ENCODE results near the gene ACD. TPM values are rescaled to one million over a fixed set of nuclear protein-coding genes. Genes with fewer than 3 reads are reported as not detected.

The ACD gene
- total and polyA plus RNA-seq, 9 of the 15 experiments (the other 6 are each of a cell fraction or from before 2014, with no cell fraction given), result 4.2 to 47.4 (median 19.2) TPM

DNA sequence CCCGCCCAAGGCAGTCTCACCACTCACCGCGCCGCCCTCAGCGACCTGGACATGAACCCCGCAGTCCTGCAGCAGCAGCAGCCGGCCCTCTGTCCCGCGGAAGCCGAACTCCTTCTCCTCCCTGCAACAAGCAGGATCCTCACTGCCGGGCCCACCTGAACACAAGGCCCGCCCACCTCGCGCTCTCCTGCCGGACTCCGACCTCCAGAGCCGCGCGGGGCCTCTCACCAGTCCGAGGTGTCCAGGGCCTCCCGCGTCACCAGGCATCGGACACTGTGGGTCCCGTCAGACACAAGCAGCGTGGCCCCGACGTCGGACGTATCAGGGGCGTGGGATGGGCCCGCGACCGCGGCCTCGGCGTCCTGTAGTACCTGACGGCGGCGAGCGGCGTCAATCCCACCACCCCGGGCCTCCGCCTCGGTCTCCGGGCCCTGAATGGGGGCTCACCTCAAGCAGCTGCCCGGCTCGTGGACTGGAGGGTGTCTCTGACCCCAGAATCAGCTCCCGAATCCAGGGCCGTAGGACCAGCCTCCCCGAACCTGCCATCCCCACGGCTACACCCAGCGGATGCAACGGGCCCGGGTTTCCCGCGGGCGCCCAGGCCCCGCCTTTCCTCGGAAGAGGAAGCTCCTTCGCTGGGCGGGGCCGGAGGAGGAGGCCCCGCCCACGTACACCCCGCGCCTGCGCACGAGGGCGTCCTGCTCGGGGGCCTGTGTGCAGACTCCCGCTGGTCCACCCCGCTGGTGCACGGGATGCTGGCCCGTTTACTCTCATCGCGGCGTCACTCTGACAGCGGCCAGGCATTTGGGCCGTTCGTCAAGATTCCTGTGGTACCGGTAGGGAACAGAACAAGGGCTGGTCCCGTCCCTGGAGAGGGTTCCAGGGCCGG lies at the start of gene ACD (continued):
- TF ChIP-seq, protein P1, sequence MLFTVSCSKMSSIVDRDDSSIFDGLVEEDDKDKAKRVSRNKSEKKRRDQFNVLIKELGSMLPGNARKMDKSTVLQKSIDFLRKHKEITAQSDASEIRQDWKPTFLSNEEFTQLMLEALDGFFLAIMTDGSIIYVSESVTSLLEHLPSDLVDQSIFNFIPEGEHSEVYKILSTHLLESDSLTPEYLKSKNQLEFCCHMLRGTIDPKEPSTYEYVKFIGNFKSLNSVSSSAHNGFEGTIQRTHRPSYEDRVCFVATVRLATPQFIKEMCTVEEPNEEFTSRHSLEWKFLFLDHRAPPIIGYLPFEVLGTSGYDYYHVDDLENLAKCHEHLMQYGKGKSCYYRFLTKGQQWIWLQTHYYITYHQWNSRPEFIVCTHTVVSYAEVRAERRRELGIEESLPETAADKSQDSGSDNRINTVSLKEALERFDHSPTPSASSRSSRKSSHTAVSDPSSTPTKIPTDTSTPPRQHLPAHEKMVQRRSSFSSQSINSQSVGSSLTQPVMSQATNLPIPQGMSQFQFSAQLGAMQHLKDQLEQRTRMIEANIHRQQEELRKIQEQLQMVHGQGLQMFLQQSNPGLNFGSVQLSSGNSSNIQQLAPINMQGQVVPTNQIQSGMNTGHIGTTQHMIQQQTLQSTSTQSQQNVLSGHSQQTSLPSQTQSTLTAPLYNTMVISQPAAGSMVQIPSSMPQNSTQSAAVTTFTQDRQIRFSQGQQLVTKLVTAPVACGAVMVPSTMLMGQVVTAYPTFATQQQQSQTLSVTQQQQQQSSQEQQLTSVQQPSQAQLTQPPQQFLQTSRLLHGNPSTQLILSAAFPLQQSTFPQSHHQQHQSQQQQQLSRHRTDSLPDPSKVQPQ (CRISPR knock-in tag; IDR thresholded peaks at IDR 0.05; ENCODE audit: borderline replicate concordance), result no peak
- no peak for TF ChIP-seq SAFB2 (IDR thresholded peaks at IDR 0.05; ENCODE audit: borderline replicate concordance, low read depth, low read length, severe bottlenecking)
- no peak for TF ChIP-seq CCAR2 (IDR thresholded peaks at IDR 0.05; ENCODE audit: low read depth, low read length)
- no peak for TF ChIP-seq HMBOX1 (IDR thresholded peaks at IDR 0.05)
- no peak for TF ChIP-seq BDP1 (IDR thresholded peaks at IDR 0.05; ENCODE audit: insufficient read depth, insufficient read length)
- no peak for TF ChIP-seq TARDBP (IDR thresholded peaks at IDR 0.05)
- no peak for TF ChIP-seq HMG20A (CRISPR knock-in tag; conservative IDR thresholded peaks at IDR 0.05)
- TF ChIP-seq ZNF277 (CRISPR knock-in tag; IDR thresholded peaks at IDR 0.05; ENCODE audit: borderline replicate concordance), result no peak
- peak; percentile 88; the same call in 1 of the 2 replicates for TF ChIP-seq PHF8 (IDR thresholded peaks at IDR 0.05; ENCODE audit: borderline replicate concordance, low read length)
- peak; percentile 50 for TF ChIP-seq TAF1 (IDR thresholded peaks at IDR 0.05; ENCODE audit: control insufficient read depth, extremely low read depth, insufficient read depth, low read length, severe bottlenecking)
- no peak for TF ChIP-seq ZNF696 (CRISPR knock-in tag; conservative IDR thresholded peaks at IDR 0.05)
- no peak for TF ChIP-seq SNIP1 (IDR thresholded peaks at IDR 0.05; ENCODE audit: low read depth)

All from K562 (cell line).